ENCODE data around the gene PROB1.
"Not testable (repeated sequence)": the region's sequence is repeated elsewhere in the genome, so short reads cannot be mapped to it uniquely, and the experiment has no call there.

The PROB1 gene

DNA sequence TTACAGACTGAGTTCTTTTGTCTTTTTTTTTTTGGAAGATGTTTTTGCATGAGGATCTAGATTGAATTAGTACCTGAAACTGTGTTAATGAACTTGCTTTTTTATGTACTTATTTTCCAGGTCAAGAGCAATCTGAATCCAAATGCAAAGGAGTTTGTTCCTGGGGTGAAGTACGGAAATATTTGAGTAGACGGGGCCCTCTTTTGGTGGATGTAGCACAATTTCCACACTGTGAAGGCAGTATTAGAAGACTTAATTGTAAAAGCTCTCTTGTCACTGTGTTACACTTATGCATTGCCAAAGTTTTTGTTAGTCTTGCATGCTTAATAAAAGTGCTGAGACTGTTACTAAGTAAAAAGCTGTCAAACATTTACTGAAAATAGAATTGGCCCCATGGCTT lies 26.3 kb downstream of the PROB1 start:
- Mint-ChIP-seq H3K36me3 (peaks cover 21 to 29% of the 10 kb centered on the region in 2 donors), H3K27ac (peak overlapping the region; percentile 80)
- ATAC-seq (replicated peaks): no peak

GRCh38 chr5:139364466-139364865 lies 30.4 kb downstream of the PROB1 start:
- H3K36me3 Mint-ChIP-seq: peaks cover 19 to 21% of the 10 kb centered on the region in 2 donors
- H3K4me1 Mint-ChIP-seq: peaks cover 5 to 6% of the 10 kb centered on the region in 2 donors
- no peak for ATAC-seq (replicated peaks)

More for the DNA sequence above, 26.3 kb downstream of the PROB1 start:
- no peak for DNase-seq
- H3K27me3 Mint-ChIP-seq: no peaks in the 10 kb centered on the region
- H3K4me3 Mint-ChIP-seq: no peak overlapping the region
- H3K4me1 Mint-ChIP-seq: peaks cover 3 to 4% of the 10 kb centered on the region in 2 donors
- H3K9me3 Mint-ChIP-seq: no peaks in the 10 kb centered on the region

GRCh38 chr5:139363937-139364336 lies 31.0 kb downstream of the PROB1 start:
- Mint-ChIP-seq H3K4me1 (peaks cover 5 to 6% of the 10 kb centered on the region in 2 donors), H3K9me3 (no peaks in the 10 kb centered on the region), H3K4me3 (no peak overlapping the region), H3K27ac (no peak overlapping the region), H3K27me3 (no peaks in the 10 kb centered on the region), H3K36me3 (peaks cover 19 to 21% of the 10 kb centered on the region in 2 donors)
- DNase-seq (no peak), ATAC-seq (replicated peaks) (no peak)

More at GRCh38 chr5:139364466-139364865, 30.4 kb downstream of the PROB1 start:
- H3K27ac Mint-ChIP-seq: no peak overlapping the region
- no peak overlapping the region for H3K4me3 Mint-ChIP-seq
- no peaks in the 10 kb centered on the region for H3K27me3 Mint-ChIP-seq
- H3K9me3 Mint-ChIP-seq: no peaks in the 10 kb centered on the region
- no peak for DNase-seq

DNA sequence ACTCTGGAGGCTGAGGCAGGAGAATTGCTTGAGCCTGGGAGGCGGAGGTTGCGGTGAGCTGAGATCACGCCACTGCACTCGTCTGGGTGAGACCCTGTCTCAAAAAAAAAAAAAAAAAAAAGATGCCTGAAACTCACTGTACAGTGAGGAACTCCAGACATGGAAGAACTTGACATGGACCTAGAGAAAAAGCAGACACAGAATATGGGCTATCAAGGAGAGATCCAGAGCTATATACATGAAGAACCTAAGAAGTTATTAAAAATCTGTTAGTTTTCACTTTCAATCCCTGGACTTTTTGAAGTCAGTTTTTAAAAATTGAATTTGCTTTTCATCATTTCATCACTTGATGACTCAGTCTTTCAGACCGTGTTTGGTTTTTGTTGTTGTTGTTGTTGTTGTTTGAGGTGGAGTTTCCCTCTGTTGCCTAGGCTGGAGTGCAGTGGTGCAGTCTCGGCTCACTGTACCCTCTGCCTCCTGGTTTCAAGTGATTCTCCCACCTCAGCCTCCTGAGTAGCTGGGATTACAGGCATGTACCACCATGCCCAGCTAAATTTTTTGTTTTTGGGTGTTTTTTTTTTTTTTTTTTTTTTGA lies 33.0 kb downstream of the PROB1 start:
- DNase-seq (no peak), ATAC-seq (replicated peaks) (no peak)
- no peak overlapping the region for H3K27ac Mint-ChIP-seq

DNA sequence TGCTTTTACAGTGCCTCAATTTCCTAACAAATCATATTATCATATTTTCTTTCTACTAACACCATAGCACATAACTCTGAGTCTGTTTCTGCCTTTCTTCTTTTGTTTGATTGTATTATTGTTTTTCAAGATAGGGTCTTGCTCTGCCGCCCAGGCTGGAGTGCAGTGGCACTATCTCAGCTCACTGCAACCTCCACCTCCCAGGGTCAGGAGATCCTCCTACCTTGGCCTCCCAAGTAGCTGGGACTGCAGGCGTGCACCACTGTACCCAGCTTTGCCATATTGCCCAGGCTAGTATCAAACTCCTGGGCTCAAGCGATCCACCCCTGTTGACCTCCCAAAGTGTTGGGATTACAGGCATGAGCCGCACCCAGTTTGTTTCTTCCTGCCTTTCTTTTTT lies 34.5 kb downstream of the PROB1 start:
- Mint-ChIP-seq H3K27me3 (no peaks in the 10 kb centered on the region), H3K4me1 (peaks cover 11 to 13% of the 10 kb centered on the region in 2 donors), H3K36me3 (peaks cover 13 to 26% of the 10 kb centered on the region in 2 donors), H3K27ac (no peak overlapping the region), H3K4me3 (no peak overlapping the region), H3K9me3 (no peaks in the 10 kb centered on the region)
- DNase-seq (no peak), ATAC-seq (replicated peaks) (no peak)

More for the DNA sequence above, 33.0 kb downstream of the PROB1 start:
- peaks cover 11 to 12% of the 10 kb centered on the region in 2 donors for H3K4me1 Mint-ChIP-seq
- no peaks in the 10 kb centered on the region for H3K9me3 Mint-ChIP-seq
- no peak overlapping the region for H3K4me3 Mint-ChIP-seq
- H3K36me3 Mint-ChIP-seq: peaks cover 16 to 26% of the 10 kb centered on the region in 2 donors
- H3K27me3 Mint-ChIP-seq: no peaks in the 10 kb centered on the region

DNA sequence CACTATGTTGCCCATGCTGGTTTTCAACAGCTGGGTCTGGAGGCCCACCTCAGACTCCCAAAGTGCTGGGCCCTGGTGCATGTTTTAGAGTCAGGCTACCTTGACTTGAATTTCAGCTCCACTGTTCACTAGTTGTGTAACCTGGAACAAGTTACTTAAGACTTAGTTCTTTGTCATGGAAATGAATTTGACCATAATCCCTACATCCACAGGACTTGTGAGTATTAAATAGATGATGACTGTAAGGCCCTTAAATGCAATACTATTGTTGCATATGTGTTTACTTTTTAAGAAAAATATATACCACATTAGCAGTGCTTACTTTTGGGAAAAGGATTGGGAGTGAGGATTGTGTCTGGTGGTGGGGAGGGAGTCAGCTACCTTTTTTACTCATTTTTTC lies 36.8 kb downstream of the PROB1 start:
- Mint-ChIP-seq H3K27ac (no peak overlapping the region), H3K9me3 (peaks cover 0 to 2% of the 10 kb centered on the region in 2 donors), H3K4me1 (peaks cover 16 to 21% of the 10 kb centered on the region in 2 donors), H3K4me3 (no peak overlapping the region), H3K36me3 (peaks cover 11 to 22% of the 10 kb centered on the region in 2 donors), H3K27me3 (no peaks in the 10 kb centered on the region)
- DNase-seq (no peak), ATAC-seq (replicated peaks) (no peak)

DNA sequence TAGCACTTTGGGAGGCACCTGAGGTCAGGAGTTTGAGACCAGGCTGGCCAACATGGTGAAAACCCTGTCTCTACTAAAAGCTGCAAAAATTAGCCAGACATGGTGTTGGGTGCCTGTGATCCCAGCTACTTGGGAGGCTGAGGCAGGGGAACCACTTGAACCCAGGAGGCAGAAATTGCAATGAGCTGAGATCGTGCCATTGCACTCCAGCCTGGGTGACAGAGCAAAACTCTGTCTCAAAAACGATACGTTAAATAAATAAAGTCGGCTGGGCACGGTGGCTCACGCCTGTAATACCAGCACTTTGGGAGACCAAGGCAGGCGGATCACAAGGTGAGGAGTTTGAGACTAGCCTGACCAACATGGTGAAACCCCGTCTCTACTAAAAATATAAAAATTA lies 39.0 kb downstream of the PROB1 start:
- H3K9me3 Mint-ChIP-seq; H3K27me3 Mint-ChIP-seq; H3K27ac Mint-ChIP-seq; DNase-seq; ATAC-seq (replicated peaks); H3K4me3 Mint-ChIP-seq: not testable (repeated sequence)
- Mint-ChIP-seq H3K4me1 (peaks cover 20 to 31% of the 10 kb centered on the region in 2 donors), H3K36me3 (peaks cover 11 to 22% of the 10 kb centered on the region in 2 donors)

- Mint-ChIP-seq H3K36me3 (peaks cover 6 to 18% of the 10 kb centered on the region in 2 donors), H3K4me1 (peaks cover 16 to 34% of the 10 kb centered on the region in 2 donors), H3K4me3 (no peak overlapping the region), H3K9me3 (peaks cover 0 to 2% of the 10 kb centered on the region in 2 donors), H3K27ac (no peak overlapping the region), H3K27me3 (no peaks in the 10 kb centered on the region)
- ATAC-seq (replicated peaks) (no peak), DNase-seq (no peak)
Measured at GRCh38 chr5:139354186-139354585, 40.7 kb downstream of the PROB1 start.

DNA sequence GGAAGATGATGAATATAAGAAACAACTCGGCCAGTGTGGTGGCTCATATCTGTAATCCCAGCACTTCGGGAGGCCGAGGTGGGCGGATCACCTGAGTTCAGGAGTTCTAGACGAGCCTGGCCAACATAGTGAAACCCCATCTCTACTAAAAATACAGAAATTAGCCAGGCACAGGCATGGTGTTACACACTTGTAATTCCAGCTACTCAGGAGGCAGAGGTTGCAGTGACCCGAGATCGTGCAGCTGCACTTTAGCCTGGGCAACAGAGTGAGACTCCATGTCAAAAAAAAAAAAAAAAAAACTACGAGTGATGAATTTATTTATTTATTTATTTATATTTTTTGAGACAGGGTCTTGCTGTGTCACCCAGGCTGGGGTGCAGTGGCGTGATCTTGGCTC lies 47.0 kb downstream of the PROB1 start:
- DNase-seq; ATAC-seq (replicated peaks); H3K9me3 Mint-ChIP-seq; H3K27ac Mint-ChIP-seq; H3K27me3 Mint-ChIP-seq: not testable (repeated sequence)
- Mint-ChIP-seq H3K4me3 (peak overlapping the region in 1 of 2 donors; percentile 25), H3K36me3 (peaks cover 7 to 19% of the 10 kb centered on the region in 2 donors), H3K4me1 (peaks cover 13 to 47% of the 10 kb centered on the region in 2 donors)

GRCh38 chr5:139345442-139345841 lies 49.5 kb downstream of the PROB1 start:
- Mint-ChIP-seq H3K4me1 (peaks cover 23 to 50% of the 10 kb centered on the region in 2 donors), H3K27ac (peak overlapping the region; percentile 51), H3K36me3 (peaks cover 7 to 24% of the 10 kb centered on the region in 2 donors)
- ATAC-seq (replicated peaks); H3K4me3 Mint-ChIP-seq; DNase-seq; H3K9me3 Mint-ChIP-seq; H3K27me3 Mint-ChIP-seq: not testable (repeated sequence)

- ATAC-seq (replicated peaks): no peak
- Mint-ChIP-seq H3K36me3 (peaks cover 7 to 24% of the 10 kb centered on the region in 2 donors), H3K27me3 (no peaks in the 10 kb centered on the region), H3K4me1 (peaks cover 23 to 46% of the 10 kb centered on the region in 2 donors), H3K4me3 (no peak overlapping the region), H3K27ac (no peak overlapping the region), H3K9me3 (no peaks in the 10 kb centered on the region)
- DNase-seq: no peak
Measured at GRCh38 chr5:139344177-139344576, 50.7 kb downstream of the PROB1 start.

DNA sequence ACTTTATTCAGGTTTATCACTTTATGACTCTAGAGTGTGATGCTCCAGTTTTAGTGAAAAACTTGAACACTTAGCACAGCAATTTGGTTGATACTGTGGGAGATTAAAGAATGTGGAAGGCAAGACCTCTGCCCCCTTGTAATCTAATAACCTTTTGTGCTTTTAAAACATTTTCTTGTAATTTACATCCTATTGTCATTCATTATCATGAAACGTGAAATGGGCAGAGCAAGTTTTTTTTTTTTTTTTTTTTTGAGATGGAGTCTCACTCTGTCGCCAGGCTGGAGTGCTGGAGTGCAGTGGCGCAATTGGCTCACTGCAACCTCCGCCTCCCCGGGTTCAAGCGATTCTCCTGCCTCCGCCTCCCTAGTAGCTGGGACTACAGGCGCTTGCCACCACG lies 51.4 kb downstream of the PROB1 start:
- no peak for ATAC-seq (replicated peaks)
- Mint-ChIP-seq H3K27me3 (no peaks in the 10 kb centered on the region), H3K4me1 (peaks cover 23 to 46% of the 10 kb centered on the region in 2 donors), H3K9me3 (no peaks in the 10 kb centered on the region), H3K4me3 (peak overlapping the region; percentile 95 to 98), H3K27ac (peak overlapping the region; percentile 99), H3K36me3 (peaks cover 5 to 20% of the 10 kb centered on the region in 2 donors)
- DNase-seq: no peak

GRCh38 chr5:139342423-139342723 lies 52.5 kb downstream of the PROB1 start:
- ATAC-seq (replicated peaks) (peak in 1 of 2 donors; percentile 74), DNase-seq (no peak)
- Mint-ChIP-seq H3K27me3 (no peaks in the 10 kb centered on the region), H3K4me3 (peak overlapping the region; percentile 95 to 98), H3K27ac (peak overlapping the region; percentile 99), H3K4me1 (peaks cover 23 to 46% of the 10 kb centered on the region in 2 donors), H3K9me3 (no peaks in the 10 kb centered on the region), H3K36me3 (peaks cover 5 to 20% of the 10 kb centered on the region in 2 donors)

- Mint-ChIP-seq H3K4me1 (peaks cover 23 to 45% of the 10 kb centered on the region in 2 donors), H3K4me3 (peak within 1 kb of the TSS; percentile 95 to 98), H3K9me3 (no peaks in the 10 kb centered on the region), H3K36me3 (peaks cover 4 to 18% of the 10 kb centered on the region in 2 donors), H3K27me3 (no peaks in the 10 kb centered on the region), H3K27ac (peak within 1 kb of the TSS; percentile 99)
- DNase-seq: peak; percentile 95
- peak; percentile 88 to 91 for ATAC-seq (replicated peaks)
Measured at GRCh38 chr5:139341689-139342422, 53.0 kb downstream of the PROB1 start, which contains the start of gene PAIP2. PAIP2 (plus strand) TSS chr5:139341854; CDS start chr5:139363785, 21,931 bp downstream.

All from stimulated activated naive B cell treated with anti-CD40 and anti-IgM and Interleukin-4, amounts not matched to agents 10 μg/mL and 1 μg/mL and 100 μg/mL, for 72 hours (primary cell).